GM12864 (cell line): Measurements from ENCODE around the gene LRRC2.

Source experiments
- DNase-seq: peaks from one replicate; pipeline ENCODE4 v3.0.0-alpha.2; 2011; ENCODE audit warnings: low read depth
- H3K4me3 ChIP-seq: 2 replicates; pipeline ENCODE4 v1.5.1; 2011; ENCODE audit warnings: mild to moderate bottlenecking, low read depth, low read length, control low read depth
- TF ChIP-seq, protein P1 (sequence below): IDR thresholded peaks from 2 replicates; pipeline ENCODE4 v1.5.1; 2011; ENCODE audit warnings: low read depth, mild to moderate bottlenecking, moderate library complexity, low read length, control low read depth, inconsistent platforms; ENCODE audit errors: missing control alignments

LRRC2 gene

DNA sequence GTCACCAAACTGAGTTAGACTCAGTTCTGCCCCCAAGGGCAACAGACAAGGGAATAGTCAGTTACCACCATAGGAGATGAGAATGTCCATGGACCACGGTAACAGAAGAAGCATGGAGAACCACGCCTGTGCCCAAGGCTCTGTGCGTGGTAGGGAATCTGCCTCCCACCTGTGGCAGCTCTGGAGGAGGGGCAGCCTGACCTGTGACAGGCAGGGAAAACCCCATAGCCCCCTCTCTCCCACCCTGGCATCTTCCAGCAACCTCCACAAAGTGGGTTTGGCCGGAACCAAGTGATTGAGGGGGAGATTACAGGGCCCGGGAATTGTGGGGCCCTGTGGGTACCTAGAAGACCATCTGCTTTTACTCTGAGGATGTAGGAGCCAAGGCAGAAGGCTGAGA lies 87.1 kb downstream of the LRRC2 start:
- TF ChIP-seq, protein P1, sequence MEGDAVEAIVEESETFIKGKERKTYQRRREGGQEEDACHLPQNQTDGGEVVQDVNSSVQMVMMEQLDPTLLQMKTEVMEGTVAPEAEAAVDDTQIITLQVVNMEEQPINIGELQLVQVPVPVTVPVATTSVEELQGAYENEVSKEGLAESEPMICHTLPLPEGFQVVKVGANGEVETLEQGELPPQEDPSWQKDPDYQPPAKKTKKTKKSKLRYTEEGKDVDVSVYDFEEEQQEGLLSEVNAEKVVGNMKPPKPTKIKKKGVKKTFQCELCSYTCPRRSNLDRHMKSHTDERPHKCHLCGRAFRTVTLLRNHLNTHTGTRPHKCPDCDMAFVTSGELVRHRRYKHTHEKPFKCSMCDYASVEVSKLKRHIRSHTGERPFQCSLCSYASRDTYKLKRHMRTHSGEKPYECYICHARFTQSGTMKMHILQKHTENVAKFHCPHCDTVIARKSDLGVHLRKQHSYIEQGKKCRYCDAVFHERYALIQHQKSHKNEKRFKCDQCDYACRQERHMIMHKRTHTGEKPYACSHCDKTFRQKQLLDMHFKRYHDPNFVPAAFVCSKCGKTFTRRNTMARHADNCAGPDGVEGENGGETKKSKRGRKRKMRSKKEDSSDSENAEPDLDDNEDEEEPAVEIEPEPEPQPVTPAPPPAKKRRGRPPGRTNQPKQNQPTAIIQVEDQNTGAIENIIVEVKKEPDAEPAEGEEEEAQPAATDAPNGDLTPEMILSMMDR = no peak
- no peak for DNase-seq
- H3K4me3 ChIP-seq = no peak overlapping the region

DNA sequence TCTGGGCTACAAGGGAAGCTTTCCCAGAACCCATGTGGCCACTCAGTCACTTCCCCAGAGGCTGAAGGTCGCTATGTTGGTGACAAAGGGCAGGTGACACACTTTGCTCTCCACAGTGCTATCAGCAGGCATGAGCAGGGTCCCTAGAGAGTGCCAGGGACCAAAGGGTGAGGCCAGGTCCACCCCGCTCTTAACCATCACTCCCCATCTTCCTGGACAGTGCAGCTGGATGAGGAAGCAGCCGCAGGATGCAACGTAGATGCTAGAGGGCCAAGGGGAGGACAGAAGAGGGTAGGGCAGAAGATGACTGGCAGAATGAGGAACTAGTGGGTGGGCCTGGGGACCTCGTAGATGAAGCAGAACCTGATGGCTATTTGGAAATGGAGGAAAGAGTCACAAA lies 87.8 kb downstream of the LRRC2 start:
- DNase-seq = no peak

DNA sequence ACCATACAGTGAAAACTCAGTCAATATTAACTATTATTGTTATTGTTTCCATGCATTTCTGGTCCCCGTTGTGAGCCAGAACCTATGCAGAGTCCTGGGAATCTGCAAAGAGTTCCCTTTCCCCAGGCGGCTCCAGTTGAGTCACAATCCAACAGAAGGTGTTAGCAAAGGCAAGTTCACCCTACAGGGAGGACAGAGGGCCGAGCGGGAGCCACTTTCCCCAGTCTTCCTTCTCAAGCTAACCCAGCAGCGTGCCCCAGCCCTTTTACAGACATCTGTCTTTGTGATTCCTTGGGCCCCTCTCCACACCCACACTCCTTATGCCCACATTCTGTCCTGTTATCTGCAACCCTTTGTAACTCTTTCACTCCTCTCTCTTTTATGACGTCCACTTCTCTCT lies 88.3 kb downstream of the LRRC2 start:
- H3K4me3 ChIP-seq = no peak overlapping the region
- TF ChIP-seq, protein P1 = no peak
- no peak for DNase-seq

More for the DNA sequence above, 87.8 kb downstream of the LRRC2 start:
- H3K4me3 ChIP-seq = no peak overlapping the region
- TF ChIP-seq, protein P1 = no peak

DNA sequence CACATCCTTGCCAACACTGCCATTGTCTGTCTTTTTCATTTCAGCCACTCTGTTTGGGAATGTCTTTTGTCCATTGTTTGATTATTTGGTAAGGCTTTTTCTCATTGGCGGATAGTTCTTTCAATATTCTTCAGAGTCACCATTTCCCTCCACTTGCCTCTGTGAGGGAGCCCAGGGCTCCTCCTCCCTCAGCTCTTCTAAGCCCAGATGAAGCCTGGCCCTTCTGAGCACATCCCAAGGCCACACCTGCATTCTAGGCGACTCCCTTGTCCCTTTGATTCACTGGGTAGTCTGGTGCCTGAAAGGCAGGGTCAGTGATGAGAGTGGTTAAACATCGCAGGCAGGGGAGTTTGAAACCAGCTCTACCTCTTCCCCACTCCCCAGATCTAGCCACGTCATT lies 89.0 kb downstream of the LRRC2 start:
- TF ChIP-seq, protein P1 = no peak
- DNase-seq = no peak
- H3K4me3 ChIP-seq = no peak overlapping the region

GRCh38 chr3:46472736-46473135 lies 93.4 kb downstream of the LRRC2 start:
- TF ChIP-seq, protein P1 = no peak
- H3K4me3 ChIP-seq = no peak overlapping the region
- DNase-seq = no peak

GRCh38 chr3:46471371-46471914 lies 94.7 kb downstream of the LRRC2 start:
- TF ChIP-seq, protein P1 = no peak
- H3K4me3 ChIP-seq = no peak overlapping the region
- DNase-seq = no peak

GRCh38 chr3:46470831-46471230 lies 95.3 kb downstream of the LRRC2 start:
- TF ChIP-seq, protein P1 = no peak

More at GRCh38 chr3:46470831-46471230, 95.3 kb downstream of the LRRC2 start:
- no peak for DNase-seq
- H3K4me3 ChIP-seq = no peak overlapping the region
